NCI-H524 (cell line): ENCODE data around the gene IDNK.

Experiments used
- DNase-seq, 2 experiments: peaks; one replicate each; lab custom pipeline; 2025; lab: John Stamatoyannopoulos, UW

IDNK gene

DNA sequence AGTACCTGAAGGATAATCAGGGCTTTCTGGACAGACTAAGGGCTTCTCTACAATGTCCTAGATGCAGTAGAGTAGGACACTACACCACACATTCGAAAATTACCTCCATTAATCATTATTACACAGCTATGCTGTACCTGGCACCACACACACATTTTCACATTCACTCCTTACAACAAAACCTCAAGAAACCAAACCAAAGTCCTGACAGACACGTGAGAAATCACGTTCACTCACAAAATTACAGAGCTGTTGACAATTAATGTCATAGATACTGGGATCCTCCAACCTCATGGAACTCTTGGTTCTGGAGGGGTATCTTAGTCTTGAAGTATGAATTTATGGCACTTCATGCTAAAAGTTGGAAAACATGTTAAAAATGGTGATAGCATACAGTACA lies 68.5 kb downstream of the IDNK start:
- DNase-seq, result no peak
